PC-9 (cell line): ENCODE measurements around the gene MGAT3. TPM values are rescaled to one million over a fixed set of nuclear protein-coding genes. Genes with fewer than 3 reads are reported as not detected.
A peak's percentile ranks its signal among the peaks of the same experiment; 100 is the strongest.

Experiments used
- BruUV-seq: library from RNA; stranded (reverse); fragments of 400-500 nt; replicated peaks from 2 replicates; lab custom pipeline; 2021; lab: Mats Ljungman, UMichigan
- CTCF ChIA-PET: fragments of 300-600 bp; sonication (Branson Sonifier 250); formaldehyde crosslinking; loops from one replicate; lab custom pipeline; 2022; ENCODE audit warnings: antibody characterized with exemption; lab: Charles Lee
- POLR2A ChIA-PET: fragments of 300-600 bp; sonication (Branson Sonifier 250); formaldehyde crosslinking; loops from one replicate; lab custom pipeline; 2022; ENCODE audit warnings: antibody characterized with exemption; ENCODE audit not compliant: unreplicated experiment; lab: Charles Lee
- DNase-seq, 2 experiments: peaks; one replicate each; pipeline versions ENCODE4 v3.0.0 to v3.0.0-alpha.2; 2015 to 2022; ENCODE audit warnings: mixed read lengths in 1 of 2
- H2AFZ ChIP-seq: fragments of 200-600 bp; sonication (generic); 2 replicates; pipeline ENCODE4 v1.8.1; 2017; ENCODE audit warnings: antibody characterized with exemption
- H3F3A ChIP-seq: fragments of 200-600 bp; sonication (generic); 2 replicates; pipeline ENCODE4 v1.8.1; 2017; ENCODE audit warnings: antibody characterized with exemption, mild to moderate bottlenecking, low read depth; ENCODE audit not compliant: insufficient read depth
- H3K27ac ChIP-seq: fragments of 200-600 bp; sonication (generic); 2 replicates; pipeline ENCODE4 v1.6.1; 2016; ENCODE audit warnings: mixed run types
- H3K27me3 ChIP-seq: fragments of 200-600 bp; sonication (generic); 2 replicates; pipeline ENCODE4 v1.6.1; 2016; ENCODE audit warnings: low read depth, mixed run types; ENCODE audit not compliant: insufficient read depth
- H3K36me3 ChIP-seq: fragments of 200-600 bp; sonication (generic); 2 replicates; pipeline ENCODE4 v1.6.1; 2016; ENCODE audit warnings: low read depth, mixed run types
- H3K4me1 ChIP-seq: fragments of 200-600 bp; sonication (generic); replicated peaks from 2 replicates; pipeline ENCODE4 v1.6.1; 2016; ENCODE audit warnings: mixed run types; ENCODE audit not compliant: insufficient read depth
- H3K4me2 ChIP-seq: fragments of 200-600 bp; sonication (generic); 2 replicates; pipeline ENCODE4 v1.6.1; 2017; ENCODE audit warnings: mixed run types
- H3K4me3 ChIP-seq: fragments of 200-600 bp; sonication (generic); 2 replicates; pipeline ENCODE4 v1.6.1; 2016; ENCODE audit warnings: mixed run types
- H3K79me2 ChIP-seq: fragments of 200-600 bp; sonication (generic); 2 replicates; pipeline ENCODE4 v1.6.1; 2017; ENCODE audit warnings: low read depth, mixed run types
- H3K9me2 ChIP-seq: fragments of 200-600 bp; sonication (generic); 2 replicates; pipeline ENCODE4 v1.8.1; 2017; ENCODE audit warnings: mild to moderate bottlenecking; ENCODE audit not compliant: insufficient read depth
- H3K9me3 ChIP-seq: fragments of 200-600 bp; sonication (generic); 2 replicates; pipeline ENCODE4 v1.8.1; 2016; ENCODE audit warnings: low read depth; ENCODE audit not compliant: insufficient read depth
- H4K20me1 ChIP-seq: fragments of 200-600 bp; sonication (generic); 2 replicates; pipeline ENCODE4 v1.8.1; 2017; ENCODE audit not compliant: insufficient read depth
- EZH2 ChIP-seq: fragments of 200-600 bp; sonication (generic); IDR thresholded peaks from 2 replicates; pipeline ENCODE4 v1.8.0; 2017; ENCODE audit warnings: antibody characterized with exemption, low read depth
- intact Hi-C: fragments of 100-400 bp; cut with micrococcal nuclease; formaldehyde crosslinking; loops from one replicate; pipeline ENCODE4 v1.10.0; 2022; ENCODE audit not compliant: unreplicated experiment
- total RNA-seq: library from RNA; stranded (reverse); gene quantifications from 2 replicates; pipeline ENCODE4 v1.2.3, GENCODE V29; 2021
- TF ChIP-seq, protein P1 (sequence below): fragments of 200-600 bp; sonication (generic); conservative IDR thresholded peaks from 2 replicates; pipeline ENCODE4 v1.6.1; 2017; ENCODE audit warnings: mixed run types, antibody characterized with exemption, mild to moderate bottlenecking, moderate library complexity

MGAT3 gene
- total RNA-seq, 1 experiment from 2014 or later, result not detected

DNA sequence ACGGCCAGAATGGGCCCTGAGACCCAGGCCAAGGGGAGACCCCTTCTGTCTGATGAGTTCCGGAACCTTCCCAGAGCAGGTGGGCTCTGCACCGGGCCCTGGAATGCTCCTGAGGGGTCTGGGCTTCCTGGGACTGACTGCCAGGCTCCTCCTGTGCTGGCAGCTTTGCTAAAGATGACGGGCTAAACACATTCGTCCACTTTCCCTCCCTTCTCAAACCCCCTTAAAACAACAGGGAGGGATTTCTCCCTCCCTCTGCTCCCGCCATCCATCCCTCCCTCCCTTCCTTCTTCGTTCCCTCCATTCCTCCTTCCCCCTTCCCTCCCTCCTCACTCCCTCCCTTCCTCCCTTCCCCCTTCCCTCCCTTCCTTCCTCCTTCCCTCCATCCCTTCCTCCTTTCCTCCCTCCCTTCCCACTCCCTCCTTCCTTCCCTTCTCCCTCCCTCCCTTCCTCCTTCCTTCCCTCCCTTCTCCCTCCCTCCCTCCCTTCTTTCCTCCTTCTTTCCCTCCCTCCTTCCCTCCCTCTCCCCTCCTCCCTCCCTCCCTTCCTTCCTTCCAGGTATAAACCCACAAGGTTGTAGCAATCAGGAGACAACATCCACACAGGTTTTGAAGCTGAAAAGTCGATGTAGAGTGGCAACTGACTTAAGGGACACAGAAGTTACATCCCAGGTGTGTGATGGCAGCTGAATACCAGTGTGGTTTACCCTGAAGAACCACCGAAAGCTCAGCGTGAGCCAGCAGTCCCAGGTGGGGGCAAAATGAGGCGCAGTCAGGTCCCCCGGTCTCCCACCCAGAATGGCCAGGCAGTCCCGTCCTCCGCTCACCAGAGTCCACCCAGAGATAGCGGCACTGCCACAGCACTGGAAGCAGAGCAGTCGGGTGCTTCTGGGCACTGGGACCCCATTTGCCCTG, 18.8 kb upstream of the MGAT3 start:
- intact Hi-C loops, result loop anchor here (5.0 kb wide), 2 partner anchors 34 to 64 kb away; partner anchors contain the start of gene MIEF1
- no peak for DNase-seq

DNA sequence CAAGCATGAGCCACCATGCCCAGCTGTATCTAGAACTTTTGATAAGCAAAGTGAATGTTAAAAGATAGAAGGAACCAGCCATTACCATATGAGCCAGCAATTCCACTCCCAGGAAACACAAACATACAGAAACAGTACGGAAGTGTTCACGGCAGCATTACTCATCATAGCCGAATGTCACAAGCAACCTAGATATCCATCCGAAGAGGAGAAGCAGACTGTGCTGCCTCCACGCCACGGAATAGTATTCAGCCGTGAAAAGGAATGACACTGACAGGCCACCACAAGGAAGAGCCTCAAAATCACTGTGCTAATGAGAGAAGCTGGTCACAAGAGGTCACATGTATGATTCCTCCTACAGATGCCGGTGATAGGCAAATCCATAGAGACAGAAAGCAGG, 17.6 kb upstream of the MGAT3 start:
- Histone ChIP-seq H3K27ac (no peak overlapping the region), H3K36me3 (no peaks in the 10 kb centered on the region), H3K9me2 (no peaks in the 10 kb centered on the region), H3K4me2 (no peak overlapping the region), H3K9me3 (no peaks in the 10 kb centered on the region), H2AFZ (no peak overlapping the region), H3K79me2 (no peaks in the 10 kb centered on the region), H3K4me3 (no peak overlapping the region), H3K4me1 (peaks cover 7% of the 10 kb centered on the region), H4K20me1 (no peaks in the 10 kb centered on the region), H3K27me3 (no peaks in the 10 kb centered on the region), H3F3A (peaks cover 3% of the 10 kb centered on the region; the same call in 1 of the 2 replicates)
- POLR2A ChIA-PET, result interaction anchor here (0.6 kb wide), 1 partner anchor 123 kb away, joined by 7 read pairs; no protein-coding TSS in a partner anchor
- CTCF ChIA-PET, result no interaction called here
- TF ChIP-seq, protein P1, sequence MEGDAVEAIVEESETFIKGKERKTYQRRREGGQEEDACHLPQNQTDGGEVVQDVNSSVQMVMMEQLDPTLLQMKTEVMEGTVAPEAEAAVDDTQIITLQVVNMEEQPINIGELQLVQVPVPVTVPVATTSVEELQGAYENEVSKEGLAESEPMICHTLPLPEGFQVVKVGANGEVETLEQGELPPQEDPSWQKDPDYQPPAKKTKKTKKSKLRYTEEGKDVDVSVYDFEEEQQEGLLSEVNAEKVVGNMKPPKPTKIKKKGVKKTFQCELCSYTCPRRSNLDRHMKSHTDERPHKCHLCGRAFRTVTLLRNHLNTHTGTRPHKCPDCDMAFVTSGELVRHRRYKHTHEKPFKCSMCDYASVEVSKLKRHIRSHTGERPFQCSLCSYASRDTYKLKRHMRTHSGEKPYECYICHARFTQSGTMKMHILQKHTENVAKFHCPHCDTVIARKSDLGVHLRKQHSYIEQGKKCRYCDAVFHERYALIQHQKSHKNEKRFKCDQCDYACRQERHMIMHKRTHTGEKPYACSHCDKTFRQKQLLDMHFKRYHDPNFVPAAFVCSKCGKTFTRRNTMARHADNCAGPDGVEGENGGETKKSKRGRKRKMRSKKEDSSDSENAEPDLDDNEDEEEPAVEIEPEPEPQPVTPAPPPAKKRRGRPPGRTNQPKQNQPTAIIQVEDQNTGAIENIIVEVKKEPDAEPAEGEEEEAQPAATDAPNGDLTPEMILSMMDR, result no peak
- no peak for TF ChIP-seq EZH2
- DNase-seq, result peak in 1 of 2 experiments; percentile 60
- BruUV-seq, result TSS peak; percentile 11
- intact Hi-C loops, result loop anchor here (5.0 kb wide), 2 partner anchors 33 to 63 kb away; partner anchors contain the start of gene MIEF1

More for the DNA sequence above, 18.8 kb upstream of the MGAT3 start:
- ChIA-PET CTCF (interaction anchor here (0.6 to 1.4 kb wide), 2 partner anchors 9 to 40 kb away, joined by 4 to 5 read pairs; no protein-coding TSS in a partner anchor), POLR2A (interaction anchor here (0.5 to 0.6 kb wide), 3 partner anchors 64 to 122 kb away, joined by 3 to 7 read pairs (median 4); partner anchors contain the start of gene MIEF1)
- H3F3A ChIP-seq, result peaks cover 3% of the 10 kb centered on the region; the same call in 1 of the 2 replicates
- TF ChIP-seq, protein P1, result no peak
- no peak for TF ChIP-seq EZH2
- no peak overlapping the region for H3K27ac ChIP-seq
- H3K4me2 ChIP-seq, result peak overlapping the region; percentile 63
- no peaks in the 10 kb centered on the region for H3K79me2 ChIP-seq
- H3K27me3 ChIP-seq, result no peaks in the 10 kb centered on the region
- no peaks in the 10 kb centered on the region for H4K20me1 ChIP-seq
- H3K36me3 ChIP-seq, result no peaks in the 10 kb centered on the region
- H3K9me3 ChIP-seq, result no peaks in the 10 kb centered on the region
- no peak overlapping the region for H2AFZ ChIP-seq
- no TSS peak for BruUV-seq
- no peak overlapping the region for H3K4me3 ChIP-seq
- peaks cover 7% of the 10 kb centered on the region for H3K4me1 ChIP-seq
- no peaks in the 10 kb centered on the region for H3K9me2 ChIP-seq

DNA sequence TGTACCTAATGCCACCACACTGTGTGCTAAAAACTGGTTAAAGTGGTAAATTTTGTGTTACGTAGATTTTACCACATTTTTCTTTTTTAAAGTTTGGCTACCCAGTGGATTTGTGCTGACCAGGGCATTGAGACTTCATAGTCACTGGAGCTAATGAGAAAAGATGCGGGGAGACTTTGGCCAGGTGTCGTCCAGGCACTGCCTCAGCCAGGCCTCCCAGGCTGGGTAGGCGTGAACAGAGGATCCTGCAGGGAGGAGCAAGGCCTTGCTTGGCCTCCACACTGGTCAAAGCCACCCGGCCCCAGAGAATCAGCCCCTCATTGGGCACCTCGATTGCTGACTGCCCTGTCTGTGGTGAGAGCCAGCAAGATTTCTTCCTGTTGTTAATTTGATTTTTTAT, 13.4 kb upstream of the MGAT3 start:
- Histone ChIP-seq H2AFZ (no peak overlapping the region), H3K27ac (no peak overlapping the region), H3K4me2 (no peak overlapping the region), H3K9me3 (no peaks in the 10 kb centered on the region), H3K9me2 (no peaks in the 10 kb centered on the region), H3K27me3 (no peaks in the 10 kb centered on the region), H3K4me1 (peaks cover 8% of the 10 kb centered on the region), H3F3A (no peaks in the 10 kb centered on the region), H3K36me3 (no peaks in the 10 kb centered on the region), H4K20me1 (no peaks in the 10 kb centered on the region), H3K4me3 (no peak overlapping the region), H3K79me2 (no peaks in the 10 kb centered on the region)
- no TSS peak for BruUV-seq
- intact Hi-C loops, result no loop called here
- no peak for DNase-seq
- POLR2A ChIA-PET, result no interaction called here
- CTCF ChIA-PET, result no interaction called here
- TF ChIP-seq, protein P1, result no peak
- no peak for TF ChIP-seq EZH2
